ENCODE data around the gene COL15A1. TPM values are rescaled to one million over a fixed set of nuclear protein-coding genes. Genes with fewer than 3 reads are reported as not detected.

Gene COL15A1
- total and polyA plus RNA-seq, 4 experiments from 2014 or later: not detected

DNA sequence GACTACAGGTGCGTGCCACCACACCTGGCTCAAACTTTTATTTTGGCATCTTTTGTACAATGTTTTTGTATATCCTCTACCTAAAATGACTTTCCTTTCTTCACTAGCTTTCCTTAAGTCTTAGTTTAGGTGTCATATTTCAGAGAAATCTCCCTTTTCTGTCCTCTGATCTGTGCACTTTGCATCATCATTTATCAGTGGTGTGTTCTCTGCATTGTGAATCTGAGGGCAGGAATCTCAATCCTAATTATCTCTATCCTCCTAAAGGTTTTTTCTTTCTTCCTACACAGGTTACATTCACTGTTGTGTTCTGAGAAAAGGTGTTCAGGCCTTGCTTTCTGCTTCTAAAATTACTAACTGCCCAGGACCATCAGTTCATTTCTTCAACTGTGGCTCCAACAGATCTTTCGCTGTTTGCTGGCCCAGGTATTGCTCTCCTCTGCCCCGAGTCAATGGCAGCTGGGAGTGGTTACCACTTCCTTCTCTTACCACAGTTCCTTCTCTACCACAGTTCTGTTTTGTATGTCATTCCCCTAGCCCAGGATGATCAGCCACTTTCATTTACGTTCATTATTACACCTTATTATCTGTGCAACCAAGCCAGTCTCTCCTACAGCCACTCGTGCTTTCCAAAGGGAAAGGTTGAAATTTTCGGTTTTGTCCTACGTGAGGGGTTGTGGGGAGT lies 175.2 kb downstream of the COL15A1 start:
- Mint-ChIP-seq H3K36me3 (peaks cover 0 to 2% of the 10 kb centered on the region in 2 donors), H3K4me3 (peak overlapping the region; percentile 49 to 95 (median 78)), H3K27me3 (no peaks in the 10 kb centered on the region), H3K27ac (peak overlapping the region; percentile 33 to 95 (median 78)), H3K9me3 (no peaks in the 10 kb centered on the region), H3K4me1 (peaks cover 65 to 91% (median 75%) of the 10 kb centered on the region in 4 donors)
- Histone ChIP-seq H3K9me3 (ENCODE audit: control insufficient read depth in 1 of 2, low read length in 2 of 2) (no peaks in the 10 kb centered on the region), H3K27me3 (ENCODE audit: insufficient read depth, low read length) (no peaks in the 10 kb centered on the region), H3K4me1 (ENCODE audit: insufficient read depth, low read length) (peaks cover 90% of the 10 kb centered on the region), H3K36me3 (ENCODE audit: insufficient read depth, low read length) (no peaks in the 10 kb centered on the region), H3K4me3 (ENCODE audit: low read length in 2 of 2) (peak overlapping the region; percentile 5 to 7), H3K27ac (ENCODE audit: low read depth, low read length) (no peak overlapping the region)
- ChIA-PET CTCF (ENCODE audit: partially characterized antibody) (interaction anchor here (0.8 to 2.9 kb wide), 12 partner anchors 10 to 120 kb away, joined by 3 to 24 read pairs (median 4); partner anchors contain the start of gene TGFBR1), POLR2A (ENCODE audit: partially characterized antibody) (interaction anchor here (0.9 to 4.2 kb wide), 7 partner anchors 14 to 105 kb away, joined by 3 to 45 read pairs (median 3); partner anchors contain the start of gene TGFBR1)
- peak; percentile 66 to 78 (median 70) for DNase-seq
- intact Hi-C loops (cut with micrococcal nuclease): loop anchor here (1.0 kb wide), 1 partner anchor 15 kb away; no protein-coding TSS in a partner anchor

DNA sequence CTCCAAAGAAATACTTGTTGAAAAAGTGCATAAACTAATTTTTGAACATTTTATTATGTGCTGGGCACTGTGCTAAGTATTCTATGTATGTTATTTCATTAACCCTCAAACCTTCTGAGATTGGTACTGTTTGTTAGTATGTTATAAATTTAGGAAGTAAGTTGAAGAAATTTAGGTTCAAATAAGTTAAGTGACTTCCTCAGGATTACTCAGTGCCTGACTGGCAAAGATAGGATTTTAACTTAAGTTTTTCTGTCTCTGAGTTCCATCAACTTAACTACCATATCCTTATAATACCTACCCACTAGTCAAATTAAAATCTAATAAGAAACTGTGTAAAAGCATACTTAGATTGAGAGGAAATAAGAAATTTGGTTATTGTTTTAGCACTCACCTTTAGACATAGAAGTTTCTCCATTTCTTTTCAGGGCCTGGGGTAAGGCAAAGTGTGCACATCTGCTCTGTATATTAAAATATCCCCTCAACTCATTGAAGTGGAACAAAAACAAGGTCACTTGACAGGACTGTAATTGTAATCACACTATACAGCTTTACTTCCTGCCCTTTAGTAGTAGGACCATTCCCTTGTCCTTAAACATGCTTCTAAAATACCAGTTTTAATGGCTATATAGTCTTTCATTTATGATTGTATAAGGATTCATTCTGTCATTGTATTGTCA lies 176.4 kb downstream of the COL15A1 start:
- Histone ChIP-seq H3K27ac (ENCODE audit: low read depth, low read length) (no peak overlapping the region), H3K4me3 (ENCODE audit: low read length in 2 of 2) (peak overlapping the region in 1 of 2 donors; percentile 7), H3K36me3 (ENCODE audit: insufficient read depth, low read length) (no peaks in the 10 kb centered on the region), H3K9me3 (ENCODE audit: control insufficient read depth in 1 of 2, low read length in 2 of 2) (no peaks in the 10 kb centered on the region), H3K27me3 (ENCODE audit: insufficient read depth, low read length) (no peaks in the 10 kb centered on the region), H3K4me1 (ENCODE audit: insufficient read depth, low read length) (peaks cover 88% of the 10 kb centered on the region)
- ChIA-PET CTCF (ENCODE audit: partially characterized antibody) (interaction anchor here (0.7 to 2.9 kb wide), 10 partner anchors 12 to 119 kb away, joined by 3 to 24 read pairs (median 4); partner anchors contain the start of gene TGFBR1), POLR2A (ENCODE audit: partially characterized antibody) (interaction anchor here (0.8 to 4.2 kb wide), 7 partner anchors 13 to 106 kb away, joined by 3 to 45 read pairs (median 5); partner anchors contain the start of gene TGFBR1)
- no peak for DNase-seq
- Mint-ChIP-seq H3K4me3 (peak overlapping the region in 7 of 8 donors; percentile 10 to 95 (median 80)), H3K27me3 (no peaks in the 10 kb centered on the region), H3K4me1 (peaks cover 61 to 91% (median 73%) of the 10 kb centered on the region in 4 donors), H3K27ac (peak overlapping the region in 6 of 7 donors; percentile 26 to 89 (median 52)), H3K9me3 (no peaks in the 10 kb centered on the region), H3K36me3 (peaks cover 2 to 3% of the 10 kb centered on the region in 2 donors)
- intact Hi-C loops (cut with micrococcal nuclease): loop anchor here (1.0 to 10.0 kb wide), 2 partner anchors 16 to 975 kb away; partner anchors contain the start of genes ERP44 and INVS

Other genes starting within 250 kb of the COL15A1 start
- gene GABBR2, start 235.0 kb upstream of the COL15A1 start, total RNA-seq: not detected
- not detected for gene GABBR2, start 235.0 kb upstream of the COL15A1 start, polyA plus RNA-seq
- 10 to 100 TPM; 10.1 to 12.2 TPM for gene ANKS6, start 147.4 kb upstream of the COL15A1 start, total RNA-seq
- 1 to 10 TPM; 2.5 to 9.2 TPM for gene ANKS6, start 147.4 kb upstream of the COL15A1 start, polyA plus RNA-seq
- gene GALNT12, start 136.2 kb upstream of the COL15A1 start, total RNA-seq: 10 to 100 TPM; 11.1 to 13.8 TPM
- 1 to 10 TPM; 3.1 to 6.1 TPM for gene GALNT12, start 136.2 kb upstream of the COL15A1 start, polyA plus RNA-seq
- 10 to 100 TPM; 26.4 to 27.4 TPM for gene TGFBR1, start 161.2 kb downstream of the COL15A1 start, total RNA-seq
- gene TGFBR1, start 161.2 kb downstream of the COL15A1 start, polyA plus RNA-seq: 10 to 100 TPM; 19.1 to 21.4 TPM

Data from CD4-positive, alpha-beta memory T cell (primary cell).